ENCODE results near the gene DCHS2.

The DCHS2 gene

DNA sequence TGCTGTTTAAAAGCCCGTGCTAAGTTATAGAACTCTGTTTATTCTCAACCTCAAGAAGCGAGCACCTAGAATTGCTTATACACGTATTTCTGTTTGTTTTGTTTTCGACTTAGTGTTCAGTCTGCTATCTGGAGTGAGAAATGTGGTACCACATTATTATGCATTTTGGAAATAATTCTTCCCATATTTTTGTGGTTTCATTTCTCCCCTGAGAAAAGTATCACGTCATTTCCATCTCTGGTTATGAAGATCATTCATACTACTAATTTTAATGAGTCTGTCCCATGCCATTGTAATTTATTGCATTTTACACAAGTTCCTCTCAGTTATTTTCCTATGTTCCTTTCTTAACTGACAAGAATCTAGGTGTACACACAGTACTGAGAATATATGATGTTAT lies 186.0 kb downstream of the DCHS2 start:
- H3K4me3 ChIP-seq (ENCODE audit: low read depth, low read length): no peak overlapping the region

DNA sequence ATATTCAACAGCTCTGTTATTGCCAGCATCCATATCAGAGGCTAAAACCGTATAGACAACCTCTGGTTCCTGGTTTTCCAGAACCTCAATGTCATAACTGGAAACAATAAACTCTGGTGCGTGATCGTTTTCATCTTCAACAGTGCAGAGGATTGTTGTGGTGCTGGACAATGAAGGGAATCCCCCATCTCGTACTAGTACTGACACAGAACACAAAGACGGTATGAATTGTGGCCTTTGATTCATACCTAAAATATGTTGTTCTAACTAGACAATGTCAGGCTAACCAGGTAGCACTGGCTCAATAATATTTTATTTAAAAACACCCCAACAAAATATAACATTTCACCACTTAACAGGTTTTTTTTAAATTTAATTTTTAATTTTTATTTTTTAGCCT lies 186.9 kb downstream of the DCHS2 start:
- H3K36me3 ChIP-seq (ENCODE audit: insufficient read depth, low read length): no peaks in the 10 kb centered on the region
- no peak overlapping the region for H3K4me3 ChIP-seq (ENCODE audit: low read depth, low read length)
- no peaks in the 10 kb centered on the region for H3K27me3 ChIP-seq (ENCODE audit: insufficient read depth, low read length)

More for the DNA sequence above, 186.0 kb downstream of the DCHS2 start:
- no peaks in the 10 kb centered on the region for H3K4me1 ChIP-seq (ENCODE audit: control insufficient read depth, insufficient read depth, low read length, unreplicated experiment)
- no peaks in the 10 kb centered on the region for H3K36me3 ChIP-seq (ENCODE audit: insufficient read depth, low read length)
- H2AFZ ChIP-seq (ENCODE audit: low read length, unreplicated experiment): no peak overlapping the region
- H3K27me3 ChIP-seq (ENCODE audit: insufficient read depth, low read length): no peaks in the 10 kb centered on the region
- H3K27ac ChIP-seq (ENCODE audit: low read depth, low read length): no peak overlapping the region
- no peaks in the 10 kb centered on the region for H3K79me2 ChIP-seq (ENCODE audit: control insufficient read depth, insufficient read depth, low read length, unreplicated experiment)

DNA sequence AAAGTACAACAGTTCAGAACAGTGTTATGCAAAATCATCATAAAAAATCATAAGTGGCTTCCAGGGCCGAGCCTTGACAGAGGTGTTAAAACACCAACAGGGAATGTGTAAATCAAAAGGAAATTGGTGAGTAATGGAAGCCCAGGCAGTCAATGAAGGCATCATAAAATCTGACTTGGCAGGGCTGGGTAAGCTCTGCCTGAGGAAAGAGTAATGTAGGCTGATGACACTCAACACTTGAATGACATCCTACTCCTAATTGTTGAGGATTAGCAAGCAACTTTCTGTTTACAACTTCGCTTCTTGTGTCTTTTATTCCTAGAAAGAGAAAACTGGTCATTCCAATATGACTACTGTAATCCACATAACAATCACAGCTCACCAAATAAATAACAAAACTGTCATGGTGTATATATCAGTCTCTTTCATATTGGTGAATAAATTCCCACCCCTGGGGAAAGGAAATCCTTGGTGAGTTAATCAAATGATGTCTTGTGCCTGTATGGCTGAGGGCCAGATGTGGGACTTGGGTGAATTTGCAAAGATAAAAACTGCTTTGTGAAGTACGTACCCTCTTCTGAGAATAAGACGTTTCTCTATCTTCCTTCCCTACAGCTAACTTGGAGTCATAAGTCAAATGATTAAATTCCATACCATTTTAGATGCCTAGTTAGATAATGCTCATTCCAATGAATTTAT lies 196.8 kb downstream of the DCHS2 start:
- Histone ChIP-seq H2AFZ (ENCODE audit: low read length, unreplicated experiment) (no peak overlapping the region), H3K27me3 (ENCODE audit: insufficient read depth, low read length) (no peaks in the 10 kb centered on the region), H3K36me3 (ENCODE audit: insufficient read depth, low read length) (0 out of 2 replicates have a peak, but pooled peaks cover 4% of the 10 kb centered on the region), H3K4me3 (ENCODE audit: low read depth, low read length) (no peak overlapping the region), H3K4me1 (ENCODE audit: control insufficient read depth, insufficient read depth, low read length, unreplicated experiment) (no peaks in the 10 kb centered on the region), H3K27ac (ENCODE audit: low read depth, low read length) (no peak overlapping the region), H3K79me2 (ENCODE audit: control insufficient read depth, insufficient read depth, low read length, unreplicated experiment) (no peaks in the 10 kb centered on the region)

More for the DNA sequence above, 186.9 kb downstream of the DCHS2 start:
- no peak overlapping the region for H2AFZ ChIP-seq (ENCODE audit: low read length, unreplicated experiment)
- no peaks in the 10 kb centered on the region for H3K4me1 ChIP-seq (ENCODE audit: control insufficient read depth, insufficient read depth, low read length, unreplicated experiment)
- no peaks in the 10 kb centered on the region for H3K79me2 ChIP-seq (ENCODE audit: control insufficient read depth, insufficient read depth, low read length, unreplicated experiment)
- no peak overlapping the region for H3K27ac ChIP-seq (ENCODE audit: low read depth, low read length)

DNA sequence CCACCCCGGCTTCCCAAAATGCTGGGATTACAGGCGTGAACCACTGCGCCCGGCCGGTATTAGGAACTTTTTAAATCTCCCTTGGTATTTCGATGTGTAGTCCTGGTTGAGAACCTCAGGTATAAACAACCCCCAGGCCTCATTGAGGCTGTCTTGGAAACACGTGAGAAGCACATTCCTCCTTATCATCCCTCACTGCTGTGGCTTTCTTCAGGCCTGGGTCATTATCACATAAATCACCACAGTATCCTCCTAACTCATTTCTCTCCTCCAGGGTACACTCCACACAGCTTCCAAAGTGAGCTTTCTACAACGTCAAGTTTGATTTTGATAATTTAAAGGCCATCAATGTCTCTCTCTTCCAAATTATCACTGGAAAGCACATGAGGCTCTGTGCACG lies 198.2 kb downstream of the DCHS2 start:
- Histone ChIP-seq H3K36me3 (ENCODE audit: insufficient read depth, low read length) (0 out of 2 replicates have a peak, but pooled peaks cover 2% of the 10 kb centered on the region), H3K27ac (ENCODE audit: low read depth, low read length) (no peak overlapping the region), H3K79me2 (ENCODE audit: control insufficient read depth, insufficient read depth, low read length, unreplicated experiment) (no peaks in the 10 kb centered on the region), H3K27me3 (ENCODE audit: insufficient read depth, low read length) (no peaks in the 10 kb centered on the region), H3K4me1 (ENCODE audit: control insufficient read depth, insufficient read depth, low read length, unreplicated experiment) (no peaks in the 10 kb centered on the region), H3K4me3 (ENCODE audit: low read depth, low read length) (no peak overlapping the region), H2AFZ (ENCODE audit: low read length, unreplicated experiment) (no peak overlapping the region)

DNA sequence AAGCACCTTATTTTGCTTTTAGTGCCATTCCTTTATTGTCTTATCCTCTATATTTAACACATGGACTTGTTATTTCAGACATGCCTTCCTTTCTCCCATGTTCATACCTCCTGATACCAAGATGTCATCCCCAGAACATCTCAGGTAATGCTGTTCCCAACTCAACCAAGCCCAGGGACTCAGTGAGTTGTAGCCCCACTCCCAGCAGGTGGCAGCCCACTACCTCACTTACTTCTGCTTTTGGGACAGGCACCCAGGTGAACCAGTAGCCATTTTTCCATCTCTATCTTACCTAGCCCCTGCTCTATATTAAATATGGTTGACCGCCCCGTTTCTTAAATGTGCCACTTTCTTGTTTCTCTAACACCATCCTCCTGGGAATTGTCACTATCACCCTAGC lies 199.0 kb downstream of the DCHS2 start:
- H3K27ac ChIP-seq (ENCODE audit: low read depth, low read length): no peak overlapping the region
- no peak overlapping the region for H3K4me3 ChIP-seq (ENCODE audit: low read depth, low read length)
- no peaks in the 10 kb centered on the region for H3K79me2 ChIP-seq (ENCODE audit: control insufficient read depth, insufficient read depth, low read length, unreplicated experiment)
- H3K36me3 ChIP-seq (ENCODE audit: insufficient read depth, low read length): no peaks in the 10 kb centered on the region
- H3K4me1 ChIP-seq (ENCODE audit: control insufficient read depth, insufficient read depth, low read length, unreplicated experiment): no peaks in the 10 kb centered on the region
- H3K27me3 ChIP-seq (ENCODE audit: insufficient read depth, low read length): no peaks in the 10 kb centered on the region
- no peak overlapping the region for H2AFZ ChIP-seq (ENCODE audit: low read length, unreplicated experiment)

DNA sequence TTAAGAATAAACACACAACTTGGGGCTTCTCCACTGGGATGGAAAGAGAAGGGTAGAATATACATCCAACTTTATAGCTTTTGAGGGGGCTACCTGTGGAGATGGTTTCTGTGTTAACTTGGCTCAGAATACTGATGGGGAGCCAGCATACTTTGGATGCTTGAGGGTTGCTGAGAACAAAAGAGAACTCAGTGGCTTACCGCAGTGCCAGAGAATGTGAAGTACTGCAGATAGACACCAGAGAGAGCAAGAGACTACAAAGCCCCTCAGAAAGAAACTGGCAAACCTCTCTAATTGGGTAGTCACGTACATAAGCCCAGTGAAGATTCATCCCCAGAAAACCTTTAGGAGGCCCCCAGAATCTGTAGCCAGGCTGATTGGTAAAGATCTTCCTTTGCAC lies 214.4 kb downstream of the DCHS2 start:
- H3K4me1 ChIP-seq (ENCODE audit: control insufficient read depth, insufficient read depth, low read length, unreplicated experiment): no peaks in the 10 kb centered on the region
- H2AFZ ChIP-seq (ENCODE audit: low read length, unreplicated experiment): no peak overlapping the region
- no peaks in the 10 kb centered on the region for H3K79me2 ChIP-seq (ENCODE audit: control insufficient read depth, insufficient read depth, low read length, unreplicated experiment)
- no peak overlapping the region for H3K4me3 ChIP-seq (ENCODE audit: low read depth, low read length)
- H3K27ac ChIP-seq (ENCODE audit: low read depth, low read length): no peak overlapping the region
- H3K36me3 ChIP-seq (ENCODE audit: insufficient read depth, low read length): peaks cover 16% of the 10 kb centered on the region; the same call in 1 of the 2 replicates
- no peaks in the 10 kb centered on the region for H3K27me3 ChIP-seq (ENCODE audit: insufficient read depth, low read length)

DNA sequence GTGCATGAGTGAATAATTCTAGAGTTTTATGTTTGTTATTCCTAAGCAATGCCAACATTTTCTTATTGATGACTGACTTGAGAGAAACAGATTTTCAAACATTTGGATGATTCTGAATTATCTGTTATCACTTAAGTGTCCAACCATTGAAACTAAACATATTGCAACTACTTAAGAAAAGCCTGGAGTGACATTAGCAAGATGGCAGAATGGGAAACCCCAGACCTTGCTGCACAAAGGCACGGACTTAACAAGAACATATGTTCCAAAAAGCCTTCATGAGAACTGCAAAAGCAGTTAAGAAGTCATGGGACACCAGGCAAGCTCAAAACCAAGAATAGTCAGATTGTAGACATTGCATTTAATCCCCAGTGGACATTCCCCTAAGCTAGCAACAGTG lies 215.1 kb downstream of the DCHS2 start:
- Histone ChIP-seq H3K27me3 (ENCODE audit: insufficient read depth, low read length) (no peaks in the 10 kb centered on the region), H3K4me1 (ENCODE audit: control insufficient read depth, insufficient read depth, low read length, unreplicated experiment) (no peaks in the 10 kb centered on the region), H3K36me3 (ENCODE audit: insufficient read depth, low read length) (peaks cover 16% of the 10 kb centered on the region; the same call in 1 of the 2 replicates), H2AFZ (ENCODE audit: low read length, unreplicated experiment) (no peak overlapping the region), H3K27ac (ENCODE audit: low read depth, low read length) (no peak overlapping the region), H3K4me3 (ENCODE audit: low read depth, low read length) (no peak overlapping the region), H3K79me2 (ENCODE audit: control insufficient read depth, insufficient read depth, low read length, unreplicated experiment) (no peaks in the 10 kb centered on the region)

DNA sequence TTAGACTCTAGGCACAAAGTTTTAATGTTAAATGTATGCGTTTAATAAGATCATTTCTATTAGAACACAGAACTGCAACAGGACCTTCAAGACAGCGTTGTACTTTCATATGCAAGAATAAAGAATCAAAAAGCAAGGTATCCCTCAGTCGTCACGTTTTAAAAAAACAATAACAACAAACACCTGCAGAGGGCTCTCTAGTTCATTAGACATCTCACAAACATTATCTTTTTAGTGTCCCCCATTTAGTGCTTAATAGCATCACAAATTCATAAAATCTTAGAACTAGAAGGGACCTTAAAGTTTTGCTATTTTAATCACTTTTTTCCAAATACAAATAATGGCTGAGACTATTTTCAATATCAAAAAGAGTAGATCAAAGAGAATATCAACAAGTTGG lies 236.6 kb downstream of the DCHS2 start:
- Histone ChIP-seq H3K27me3 (ENCODE audit: insufficient read depth, low read length) (no peaks in the 10 kb centered on the region), H3K79me2 (ENCODE audit: control insufficient read depth, insufficient read depth, low read length, unreplicated experiment) (no peaks in the 10 kb centered on the region), H2AFZ (ENCODE audit: low read length, unreplicated experiment) (no peak overlapping the region), H3K4me1 (ENCODE audit: control insufficient read depth, insufficient read depth, low read length, unreplicated experiment) (no peaks in the 10 kb centered on the region), H3K4me3 (ENCODE audit: low read depth, low read length) (no peak overlapping the region), H3K36me3 (ENCODE audit: insufficient read depth, low read length) (no peaks in the 10 kb centered on the region), H3K27ac (ENCODE audit: low read depth, low read length) (no peak overlapping the region)

DNA sequence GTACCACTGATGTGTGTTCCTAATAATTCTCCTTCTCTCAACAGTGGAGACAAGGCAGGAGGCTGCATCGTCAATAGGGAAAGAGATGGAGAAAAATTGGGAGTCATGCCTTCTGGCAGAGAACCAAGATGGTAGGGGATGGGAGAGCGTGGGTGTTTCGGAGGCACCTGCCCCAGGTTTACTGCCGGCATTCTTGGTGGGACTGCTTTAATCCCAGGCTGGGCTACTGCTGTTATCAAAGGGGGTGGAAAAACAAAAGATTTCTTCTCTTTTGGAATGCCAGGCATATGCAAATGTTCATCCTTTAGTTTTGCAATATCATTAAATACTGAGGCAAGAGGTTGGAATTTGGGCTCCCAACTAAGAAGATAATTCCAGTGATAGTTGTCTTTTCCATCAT lies 257.0 kb downstream of the DCHS2 start:
- H2AFZ ChIP-seq (ENCODE audit: low read length, unreplicated experiment): no peak overlapping the region
- H3K4me1 ChIP-seq (ENCODE audit: control insufficient read depth, insufficient read depth, low read length, unreplicated experiment): no peaks in the 10 kb centered on the region
- H3K27ac ChIP-seq (ENCODE audit: low read depth, low read length): no peak overlapping the region
- peaks cover 7% of the 10 kb centered on the region; the same call in 1 of the 2 replicates for H3K36me3 ChIP-seq (ENCODE audit: insufficient read depth, low read length)
- no peak overlapping the region for H3K4me3 ChIP-seq (ENCODE audit: low read depth, low read length)
- H3K79me2 ChIP-seq (ENCODE audit: control insufficient read depth, insufficient read depth, low read length, unreplicated experiment): no peaks in the 10 kb centered on the region
- H3K27me3 ChIP-seq (ENCODE audit: insufficient read depth, low read length): no peaks in the 10 kb centered on the region

DNA sequence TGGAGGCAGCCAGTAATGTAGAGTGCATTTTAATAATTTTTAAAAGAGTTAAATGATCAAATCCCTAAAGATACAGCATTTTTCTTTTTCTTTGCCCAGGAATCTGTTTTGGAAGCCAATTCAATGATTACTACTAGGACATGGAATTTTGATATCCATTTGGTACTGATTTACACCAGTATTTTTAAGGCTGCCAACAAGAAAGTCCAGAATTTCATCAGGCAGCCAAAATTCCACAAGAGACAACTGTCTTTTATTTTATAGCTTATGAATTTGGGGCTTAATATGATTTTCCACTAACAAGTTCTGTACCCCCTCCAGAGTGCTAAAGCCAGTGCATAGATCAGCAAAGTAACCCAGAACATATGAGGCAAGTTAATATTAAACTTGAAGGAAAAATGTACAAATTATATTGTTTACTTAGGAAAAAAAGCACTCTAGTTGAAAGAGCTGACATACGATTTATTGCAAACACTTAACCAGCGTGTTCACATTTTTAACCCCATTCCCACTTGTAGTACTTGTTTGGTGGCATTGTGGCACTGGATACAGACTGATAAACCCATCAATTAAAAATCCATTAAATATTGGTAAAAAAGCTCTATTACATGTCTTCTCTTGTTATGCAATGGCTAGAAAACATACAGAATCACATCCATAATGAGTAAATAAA lies 259.7 kb downstream of the DCHS2 start:
- Histone ChIP-seq H3K4me3 (ENCODE audit: low read depth, low read length) (no peak overlapping the region), H3K36me3 (ENCODE audit: insufficient read depth, low read length) (peaks cover 7% of the 10 kb centered on the region; the same call in 1 of the 2 replicates), H3K4me1 (ENCODE audit: control insufficient read depth, insufficient read depth, low read length, unreplicated experiment) (no peaks in the 10 kb centered on the region), H3K27me3 (ENCODE audit: insufficient read depth, low read length) (no peaks in the 10 kb centered on the region), H2AFZ (ENCODE audit: low read length, unreplicated experiment) (no peak overlapping the region), H3K27ac (ENCODE audit: low read depth, low read length) (no peak overlapping the region), H3K79me2 (ENCODE audit: control insufficient read depth, insufficient read depth, low read length, unreplicated experiment) (no peaks in the 10 kb centered on the region)

DNA sequence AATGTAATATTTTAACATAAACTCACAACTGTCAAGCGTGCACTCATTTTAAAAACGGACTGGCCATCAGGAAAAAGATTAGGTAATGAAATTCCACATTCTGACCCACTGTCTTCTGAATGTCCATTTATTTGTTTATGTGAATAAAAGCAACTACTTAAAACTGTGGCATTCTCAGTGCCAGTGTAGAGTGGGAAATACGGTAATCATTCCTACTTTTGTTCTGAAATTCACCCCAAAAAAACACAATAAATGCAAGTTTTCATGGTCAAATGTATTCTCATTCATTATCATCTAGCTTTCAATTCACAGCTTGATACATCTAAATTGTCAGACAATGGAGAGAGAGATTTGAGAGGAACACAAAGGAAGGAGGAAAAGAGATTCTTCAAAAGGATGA lies 260.9 kb downstream of the DCHS2 start:
- Histone ChIP-seq H3K27me3 (ENCODE audit: insufficient read depth, low read length) (no peaks in the 10 kb centered on the region), H3K4me3 (ENCODE audit: low read depth, low read length) (no peak overlapping the region), H2AFZ (ENCODE audit: low read length, unreplicated experiment) (no peak overlapping the region), H3K36me3 (ENCODE audit: insufficient read depth, low read length) (peaks cover 7% of the 10 kb centered on the region; the same call in 1 of the 2 replicates), H3K27ac (ENCODE audit: low read depth, low read length) (no peak overlapping the region), H3K4me1 (ENCODE audit: control insufficient read depth, insufficient read depth, low read length, unreplicated experiment) (no peaks in the 10 kb centered on the region), H3K79me2 (ENCODE audit: control insufficient read depth, insufficient read depth, low read length, unreplicated experiment) (no peaks in the 10 kb centered on the region)

Data from ACC112 (cell line).